ENCODE measurements around the gene DNAH17.

Gene DNAH17

GRCh38 chr17:78558181-78558850, 18.9 kb downstream of the DNAH17 start (continued):
- peak; percentile 99 for TF ChIP-seq ZBTB1 (tag by site-specific recombination; IDR thresholded peaks at IDR 0.05)
- TF ChIP-seq ZFP41 (tag by site-specific recombination; IDR thresholded peaks at IDR 0.05; ENCODE audit: borderline replicate concordance), result 0 out of 2 replicates have a peak, but pooled peaks have one; percentile 40
- TF ChIP-seq, protein P1, sequence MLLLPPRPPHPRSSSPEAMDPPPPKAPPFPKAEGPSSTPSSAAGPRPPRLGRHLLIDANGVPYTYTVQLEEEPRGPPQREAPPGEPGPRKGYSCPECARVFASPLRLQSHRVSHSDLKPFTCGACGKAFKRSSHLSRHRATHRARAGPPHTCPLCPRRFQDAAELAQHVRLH (tag by site-specific recombination; IDR thresholded peaks at IDR 0.05), result peak; percentile 97
- peak; percentile 71; the same call in 1 of the 2 replicates for TF ChIP-seq ZNF221 (tag by site-specific recombination; IDR thresholded peaks at IDR 0.05; ENCODE audit: borderline replicate concordance)
- TF ChIP-seq ZNF426 (tag by site-specific recombination; IDR thresholded peaks at IDR 0.05), result no peak
- TF ChIP-seq ZBTB20 (tag by site-specific recombination; IDR thresholded peaks at IDR 0.05), result peak; percentile 61
- TF ChIP-seq, protein P2, sequence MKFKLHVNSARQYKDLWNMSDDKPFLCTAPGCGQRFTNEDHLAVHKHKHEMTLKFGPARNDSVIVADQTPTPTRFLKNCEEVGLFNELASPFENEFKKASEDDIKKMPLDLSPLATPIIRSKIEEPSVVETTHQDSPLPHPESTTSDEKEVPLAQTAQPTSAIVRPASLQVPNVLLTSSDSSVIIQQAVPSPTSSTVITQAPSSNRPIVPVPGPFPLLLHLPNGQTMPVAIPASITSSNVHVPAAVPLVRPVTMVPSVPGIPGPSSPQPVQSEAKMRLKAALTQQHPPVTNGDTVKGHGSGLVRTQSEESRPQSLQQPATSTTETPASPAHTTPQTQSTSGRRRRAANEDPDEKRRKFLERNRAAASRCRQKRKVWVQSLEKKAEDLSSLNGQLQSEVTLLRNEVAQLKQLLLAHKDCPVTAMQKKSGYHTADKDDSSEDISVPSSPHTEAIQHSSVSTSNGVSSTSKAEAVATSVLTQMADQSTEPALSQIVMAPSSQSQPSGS (tag by site-specific recombination; IDR thresholded peaks at IDR 0.05; ENCODE audit: low read depth), result peak; percentile 100
- TF ChIP-seq INSM2 (tag by site-specific recombination; IDR thresholded peaks at IDR 0.05), result peak; percentile 100
- no peak for TF ChIP-seq ZNF433 (tag by site-specific recombination; IDR thresholded peaks at IDR 0.05; ENCODE audit: low read depth)
- TF ChIP-seq SETDB1 (IDR thresholded peaks at IDR 0.05; ENCODE audit: insufficient read length, low read length), result peak; percentile 88
- peak; percentile 46 for TF ChIP-seq ZNF654 (tag by site-specific recombination; IDR thresholded peaks at IDR 0.05; ENCODE audit: low read depth)
- peak; percentile 100 for TF ChIP-seq HIC1 (tag by site-specific recombination; IDR thresholded peaks at IDR 0.05)
- peak; percentile 98 for TF ChIP-seq ZNF416 (tag by site-specific recombination; IDR thresholded peaks at IDR 0.05)
- no peak for TF ChIP-seq ZNF175 (tag by site-specific recombination; IDR thresholded peaks at IDR 0.05)
- peak; percentile 98 for TF ChIP-seq ZNF626 (tag by site-specific recombination; IDR thresholded peaks at IDR 0.05)
- peak; percentile 98 for TF ChIP-seq ZNF747 (tag by site-specific recombination; IDR thresholded peaks at IDR 0.05)
- TF ChIP-seq ZNF76 (tag by site-specific recombination; IDR thresholded peaks at IDR 0.05; ENCODE audit: borderline replicate concordance, low read depth), result peak; percentile 93
- TF ChIP-seq ZNF23 (tag by site-specific recombination; IDR thresholded peaks at IDR 0.05; ENCODE audit: borderline replicate concordance), result peak; percentile 84
- no peak for TF ChIP-seq ZNF561 (tag by site-specific recombination; IDR thresholded peaks at IDR 0.05; ENCODE audit: borderline replicate concordance)
- TF ChIP-seq, protein P3, sequence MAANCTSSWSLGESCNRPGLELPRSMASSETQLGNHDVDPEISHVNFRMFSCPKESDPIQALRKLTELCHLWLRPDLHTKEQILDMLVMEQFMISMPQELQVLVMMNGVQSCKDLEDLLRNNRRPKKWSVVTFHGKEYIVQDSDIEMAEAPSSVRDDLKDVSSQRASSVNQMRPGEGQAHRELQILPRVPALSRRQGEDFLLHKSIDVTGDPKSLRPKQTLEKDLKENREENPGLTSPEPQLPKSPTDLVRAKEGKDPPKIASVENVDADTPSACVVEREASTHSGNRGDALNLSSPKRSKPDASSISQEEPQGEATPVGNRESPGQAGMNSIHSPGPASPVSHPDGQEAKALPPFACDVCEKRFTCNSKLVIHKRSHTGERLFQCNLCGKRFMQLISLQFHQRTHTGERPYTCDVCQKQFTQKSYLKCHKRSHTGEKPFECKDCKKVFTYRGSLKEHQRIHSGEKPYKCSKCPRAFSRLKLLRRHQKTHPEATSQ (tag by site-specific recombination; IDR thresholded peaks at IDR 0.05), result peak; percentile 100
- peak; percentile 94 for TF ChIP-seq ZNF2 (tag by site-specific recombination; IDR thresholded peaks at IDR 0.05)
- TF ChIP-seq ZNF184 (tag by site-specific recombination; IDR thresholded peaks at IDR 0.05), result peak; percentile 98
- TF ChIP-seq ZBTB48 (tag by site-specific recombination; IDR thresholded peaks at IDR 0.05), result peak; percentile 79
- TF ChIP-seq ZBTB10 (tag by site-specific recombination; IDR thresholded peaks at IDR 0.05), result peak; percentile 90
- no peak for TF ChIP-seq ZFP3 (tag by site-specific recombination; IDR thresholded peaks at IDR 0.05; ENCODE audit: low read depth)
- peak; percentile 100 for TF ChIP-seq ZFHX2 (tag by site-specific recombination; conservative IDR thresholded peaks at IDR 0.05)
- TF ChIP-seq ZFP37 (tag by site-specific recombination; IDR thresholded peaks at IDR 0.05), result peak; percentile 100
- no peak for TF ChIP-seq ZNF140 (tag by site-specific recombination; IDR thresholded peaks at IDR 0.05)
- no peak for TF ChIP-seq ZNF768 (tag by site-specific recombination; IDR thresholded peaks at IDR 0.05)
- peak; percentile 93 for TF ChIP-seq ZBTB17 (tag by site-specific recombination; IDR thresholded peaks at IDR 0.05)
- TF ChIP-seq ZNF132 (tag by site-specific recombination; IDR thresholded peaks at IDR 0.05; ENCODE audit: borderline replicate concordance), result peak; percentile 76; the same call in 1 of the 2 replicates

Measured in HEK293 (cell line).